Measurements from ENCODE around the gene LRRC8D. TPM values are rescaled to one million over a fixed set of nuclear protein-coding genes. Genes with fewer than 3 reads are reported as not detected.

The LRRC8D gene
- 9.3 and 9.8 TPM in 2 replicates for total RNA-seq (ENCODE audit: low replicate concordance)

GRCh38 chr1:89820422-89821321, at the start of gene LRRC8D:
LRRC8D (plus strand) TSS chr1:89821032; CDS start chr1:89933069, 112,037 bp downstream.

Other genes starting within 250 kb of the LRRC8D start
- gene LRRC8C, start 187.9 kb upstream of the LRRC8D start, total RNA-seq (ENCODE audit: low replicate concordance) = 2.0 and 3.2 TPM in 2 replicates
- 4.4 and 5.2 TPM in 2 replicates for gene ZNF326, start 174.1 kb downstream of the LRRC8D start, total RNA-seq (ENCODE audit: low replicate concordance)